ENCODE results near the gene CHID1.

Gene CHID1

DNA sequence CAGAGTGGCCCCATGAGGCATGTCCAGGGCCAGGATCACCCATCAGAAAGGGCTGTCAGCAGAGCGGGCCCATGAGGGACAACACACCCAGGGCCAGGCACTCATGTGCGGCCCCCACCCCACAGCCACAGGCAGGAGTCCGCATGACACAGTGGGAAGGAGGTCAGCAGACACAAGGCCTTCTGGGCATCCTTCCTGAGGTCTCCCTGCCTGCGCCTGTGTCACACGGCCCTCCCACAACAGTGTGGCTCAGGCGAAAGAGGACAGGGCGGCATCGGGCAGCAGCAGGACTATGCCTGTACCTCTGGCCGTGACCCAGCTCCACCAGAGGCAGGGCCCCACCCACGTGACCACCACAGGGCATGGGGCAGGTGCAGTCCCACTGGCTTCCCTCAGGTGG is 27.1 kb downstream of the CHID1 start:
- DNase-seq, result no peak

DNA sequence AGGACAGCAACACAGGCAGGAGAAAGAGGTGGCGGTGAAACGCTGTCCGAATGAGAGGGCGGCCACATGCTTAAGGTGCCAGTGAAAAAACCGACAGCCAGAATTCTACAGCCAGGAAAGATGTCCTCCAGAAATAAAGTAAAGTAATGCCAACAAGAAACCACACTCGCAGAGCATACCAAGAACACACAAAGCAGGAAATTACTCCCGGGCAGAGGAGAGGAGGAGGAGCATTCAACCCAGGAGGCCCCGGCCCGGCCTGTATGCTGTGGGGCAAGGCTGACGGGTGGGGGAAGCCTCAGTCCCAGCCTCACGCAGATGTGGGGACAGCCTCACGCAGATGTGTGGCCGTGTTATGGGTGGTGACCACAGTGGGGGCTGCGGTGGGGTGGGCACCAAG is 28.0 kb downstream of the CHID1 start:
- no peak for DNase-seq

GRCh38 chr11:880447-880846 is 30.2 kb downstream of the CHID1 start:
- DNase-seq, result no peak

GRCh38 chr11:877565-877964 is 33.0 kb downstream of the CHID1 start:
- DNase-seq, result no peak

- DNase-seq, result no peak
These were observed 34.1 kb downstream of the CHID1 start for GRCh38 chr11:876545-876944.

DNA sequence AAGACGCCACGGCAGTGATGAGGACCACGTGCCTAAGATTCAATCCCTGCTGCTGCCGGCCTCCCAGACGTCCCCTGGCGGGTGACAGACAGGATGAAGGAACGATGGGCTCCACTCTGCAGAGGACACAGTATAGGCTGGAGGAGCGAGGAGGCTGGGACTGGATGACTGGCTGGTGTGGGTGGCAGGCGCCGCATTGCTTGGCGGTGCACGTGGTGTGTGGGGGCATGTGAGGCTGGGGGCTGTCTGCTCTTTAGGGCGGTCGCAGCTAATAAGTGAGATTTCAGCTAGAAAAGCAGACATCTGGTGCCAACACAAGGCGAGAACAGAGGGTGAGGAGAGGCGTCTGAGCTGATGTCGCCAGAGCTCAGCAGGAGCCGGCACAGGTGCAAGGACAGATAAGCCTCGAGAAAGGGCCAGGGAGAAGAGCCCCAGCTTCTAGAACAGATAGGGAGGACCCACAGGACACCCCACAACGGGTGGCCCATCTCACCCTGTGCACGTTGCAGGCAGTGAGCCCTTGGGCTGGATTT is 34.8 kb downstream of the CHID1 start:
- no peak for DNase-seq

GRCh38 chr11:875203-875602 is 35.4 kb downstream of the CHID1 start:
- DNase-seq, result no peak

- no peak for DNase-seq
These were observed 36.9 kb downstream of the CHID1 start for GRCh38 chr11:873706-874105.

DNA sequence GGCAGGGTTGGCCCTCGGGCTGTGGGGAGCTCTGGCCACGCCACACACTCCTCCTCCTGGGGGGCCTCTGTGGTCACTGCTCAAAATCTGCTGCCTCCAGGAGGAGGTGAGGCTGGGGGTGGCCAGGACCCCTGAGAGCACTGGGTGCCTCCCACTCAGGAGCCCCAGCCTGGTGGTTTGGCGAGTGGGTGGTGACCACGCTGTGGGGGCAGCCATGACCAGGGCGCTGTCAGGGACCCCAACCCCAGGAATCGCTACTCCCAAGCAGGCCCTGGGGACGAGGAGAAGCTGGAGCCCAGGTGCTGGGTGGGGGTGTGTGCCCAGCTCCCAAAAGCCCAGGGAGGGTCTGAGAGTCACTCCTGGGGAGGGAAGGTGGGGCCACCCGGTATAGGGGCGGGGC is 37.8 kb downstream of the CHID1 start:
- no peak for DNase-seq

DNA sequence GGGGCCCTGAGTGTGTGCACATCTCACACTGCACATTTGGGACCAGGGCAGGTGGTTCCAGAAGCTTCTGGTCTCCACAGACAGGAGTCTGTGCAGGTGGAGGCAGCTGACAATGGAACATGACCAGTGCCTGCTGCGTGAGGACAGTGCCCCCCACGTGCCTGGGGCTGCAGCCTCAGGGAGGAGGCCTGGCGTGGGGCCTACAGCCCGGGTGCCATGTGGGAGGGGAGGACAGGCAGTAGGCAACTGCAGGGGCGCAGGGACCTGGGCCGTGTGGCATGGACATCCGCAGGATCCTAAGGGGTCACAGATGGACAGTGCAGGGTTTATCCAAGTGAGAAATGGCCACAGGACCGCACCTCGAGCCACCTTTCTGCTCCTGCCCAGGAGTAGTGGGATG is 39.1 kb downstream of the CHID1 start:
- no peak for DNase-seq

GRCh38 chr11:870418-870817 is 40.2 kb downstream of the CHID1 start:
- DNase-seq, result no peak

DNA sequence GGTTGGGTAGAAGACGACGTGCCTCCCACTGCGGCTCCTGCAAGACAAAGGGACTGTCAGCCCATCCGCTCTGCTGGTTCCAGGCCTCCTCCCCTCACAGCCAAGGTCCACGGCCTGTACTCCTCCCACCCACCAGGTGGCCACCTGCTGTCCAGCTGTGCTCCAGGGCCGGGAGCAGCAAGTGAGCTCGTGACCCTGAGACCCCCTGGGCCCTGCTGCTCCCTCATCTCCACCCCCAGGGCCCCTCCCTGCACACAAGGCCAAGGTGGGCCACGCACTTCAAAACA is 40.5 kb downstream of the CHID1 start:
- no peak for DNase-seq

- no peak for DNase-seq
These were observed 41.0 kb downstream of the CHID1 start for GRCh38 chr11:869399-870126.

DNA sequence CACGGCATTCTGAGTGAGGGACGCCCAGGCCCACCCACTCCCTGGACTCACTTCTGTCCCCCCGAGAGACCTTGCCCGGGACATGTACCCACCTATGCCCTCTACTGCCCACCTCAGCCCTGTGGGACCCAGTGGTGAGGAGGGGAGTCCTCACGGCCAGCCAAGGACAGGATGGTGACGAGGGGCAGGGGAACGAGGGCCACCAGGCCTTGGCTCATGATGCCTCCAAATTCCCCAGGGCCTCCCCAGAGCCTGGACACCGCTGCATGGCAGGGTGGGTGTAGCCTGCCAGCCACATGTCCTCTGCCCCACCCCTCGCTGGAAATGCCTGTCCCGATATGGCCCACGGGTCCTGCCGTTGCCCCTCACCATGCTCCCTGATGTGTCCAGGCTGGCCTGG is 41.8 kb downstream of the CHID1 start:
- no peak for DNase-seq

DNA sequence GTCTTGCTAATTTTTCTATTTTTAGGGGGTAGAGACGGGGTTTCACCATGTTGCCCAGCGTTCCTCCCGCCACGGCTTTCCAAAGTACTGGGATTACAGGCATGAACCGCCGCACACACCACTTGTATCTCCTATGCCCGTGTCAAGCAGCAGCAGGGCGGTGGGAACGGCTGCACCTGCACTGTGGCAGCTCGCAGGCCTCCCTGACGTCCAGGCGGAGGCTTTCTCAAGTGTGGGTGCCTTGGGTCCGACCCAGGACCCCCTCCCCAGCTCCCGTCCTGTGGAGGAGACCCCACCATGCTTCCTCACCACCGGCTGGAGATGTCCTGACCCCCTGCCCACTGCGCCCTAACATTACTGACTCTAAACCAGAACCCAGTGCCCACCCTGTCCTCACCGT is 42.2 kb downstream of the CHID1 start:
- no peak for DNase-seq

GRCh38 chr11:867856-868358 is 42.7 kb downstream of the CHID1 start:
- DNase-seq, result no peak

GRCh38 chr11:866481-866880 is 44.1 kb downstream of the CHID1 start:
- DNase-seq, result no peak

DNA sequence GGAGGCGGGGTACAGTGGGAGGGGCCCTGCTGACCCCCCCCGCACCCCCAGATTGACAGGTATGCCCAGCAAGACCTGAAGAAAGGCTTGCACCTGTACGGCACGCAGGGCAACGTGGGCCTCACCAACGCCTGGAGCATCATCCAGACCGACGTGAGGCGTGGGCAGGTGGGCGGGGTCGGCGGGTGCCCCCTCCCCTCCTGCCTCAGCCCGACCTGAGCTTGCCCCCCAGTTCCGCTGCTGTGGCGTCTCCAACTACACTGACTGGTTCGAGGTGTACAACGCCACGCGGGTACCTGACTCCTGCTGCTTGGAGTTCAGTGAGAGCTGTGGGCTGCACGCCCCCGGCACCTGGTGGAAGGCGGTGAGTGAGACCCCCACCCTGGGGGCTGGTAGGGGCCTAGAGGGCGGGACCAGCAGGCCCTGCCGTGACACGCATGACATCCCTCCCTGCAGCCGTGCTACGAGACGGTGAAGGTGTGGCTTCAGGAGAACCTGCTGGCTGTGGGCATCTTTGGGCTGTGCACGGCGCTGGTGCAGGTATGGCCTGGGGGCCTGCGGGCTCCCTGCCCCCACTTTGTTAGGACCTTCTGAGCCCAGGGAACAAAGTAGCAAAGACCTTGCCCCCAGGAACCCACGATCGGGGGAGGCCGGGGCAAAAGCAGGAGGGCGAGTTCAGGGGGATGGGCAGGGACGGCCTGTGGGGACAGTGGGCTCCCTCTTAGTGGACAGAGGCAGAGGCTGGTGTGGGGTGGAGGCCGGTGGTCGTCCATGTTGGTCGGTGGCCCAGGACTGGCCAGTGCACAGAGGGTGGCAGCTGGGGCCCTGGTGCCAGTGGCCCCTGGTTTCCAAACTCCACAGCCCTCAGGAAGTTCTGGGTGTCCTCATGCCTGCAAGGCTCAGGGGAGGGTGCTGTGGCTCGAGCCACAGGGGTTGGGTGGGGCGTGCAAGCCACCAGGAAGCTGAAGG is 44.9 kb downstream of the CHID1 start:
- no peak for DNase-seq

GRCh38 chr11:864898-865297 is 45.7 kb downstream of the CHID1 start:
- no peak for DNase-seq

- no peak for DNase-seq
These were observed 46.4 kb downstream of the CHID1 start for GRCh38 chr11:863910-864827.

DNA sequence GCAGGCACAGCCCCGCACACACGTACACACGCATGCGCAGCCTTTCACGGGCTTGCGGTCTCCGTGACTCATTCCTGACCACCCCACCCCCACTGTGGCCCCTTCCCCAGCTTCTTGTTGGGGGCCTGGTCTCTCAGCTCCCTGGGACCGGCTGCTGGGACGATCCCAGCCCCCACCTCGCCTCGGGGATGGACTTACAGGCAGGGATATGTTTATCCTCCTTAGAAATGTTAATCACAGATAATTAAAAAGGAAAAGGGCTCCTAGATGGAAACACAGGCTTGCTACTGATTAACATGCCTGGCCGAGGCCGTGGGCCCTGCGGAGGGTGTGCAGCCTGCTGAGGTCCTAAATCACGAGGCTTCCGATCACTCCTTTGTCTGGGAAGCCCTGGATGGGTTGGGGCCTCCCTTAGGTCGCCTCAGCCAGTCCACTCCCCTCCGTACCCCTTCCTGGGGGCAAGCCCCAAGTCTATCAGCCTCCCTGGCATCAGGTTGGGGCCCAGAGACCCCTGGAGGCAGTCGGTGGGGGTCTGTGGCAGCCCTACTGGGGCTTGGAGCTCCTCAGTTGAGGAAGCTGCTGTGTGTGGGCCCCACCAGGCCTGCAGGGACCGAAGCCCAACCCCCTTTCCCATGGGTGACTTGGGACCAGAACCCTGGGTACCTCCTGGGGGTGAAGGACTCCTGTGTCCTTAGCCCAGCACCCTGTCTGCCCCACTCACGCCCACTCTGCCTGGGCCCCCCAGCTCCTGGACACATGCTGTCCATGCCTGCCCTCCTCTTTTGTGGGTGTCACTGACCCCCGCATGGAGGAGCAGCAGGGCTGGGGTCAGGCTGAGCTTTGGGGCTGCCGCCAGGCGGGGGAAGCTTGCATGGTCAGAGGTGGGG is 47.3 kb downstream of the CHID1 start:
- no peak for DNase-seq

- no peak for DNase-seq
These were observed 48.0 kb downstream of the CHID1 start for GRCh38 chr11:862696-863022.
